Gastroesophageal sphincter (tissue), 3 donors: ENCODE results near the gene PLAC8.

ENCODE experiments used
- EP300 ChIP-seq: sonication (generic); formaldehyde crosslinking; IDR thresholded peaks from one replicate; pipeline ENCODE4 v1.6.1; 2017; ENCODE audit warnings: antibody characterized with exemption, mild to moderate bottlenecking
- TF ChIP-seq, protein P1 (sequence below), 4 experiments: fragments of 200-600 bp in 2 of 4; fragments of 450-650 bp in 2 of 4; sonication (generic) in 1 of 4; IDR thresholded peaks; one replicate each; pipeline ENCODE4 v1.5.1; 2017 to 2019; ENCODE audit warnings: antibody characterized with exemption in 4 of 4, mild to moderate bottlenecking in 2 of 4, moderate library complexity in 2 of 4

DNA sequence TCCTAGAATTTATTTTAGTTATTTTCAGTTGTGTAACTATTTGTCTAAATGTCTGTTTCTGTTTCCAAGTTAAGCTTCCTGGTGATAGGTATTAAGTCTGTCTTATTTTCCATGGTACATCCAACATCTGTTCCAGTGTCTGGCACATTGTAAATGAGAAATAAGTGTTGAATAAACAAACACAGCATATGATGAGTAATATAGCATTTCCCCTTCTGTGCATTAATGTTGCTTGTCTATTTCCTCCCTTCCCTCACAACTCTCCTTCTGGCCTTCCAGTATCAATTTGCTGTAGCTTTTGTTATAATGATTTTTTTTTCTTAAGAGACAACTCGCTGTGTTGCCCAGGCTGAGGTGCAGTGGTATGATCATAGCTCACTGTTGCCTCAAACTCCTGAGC is 43.4 kb downstream of the PLAC8 start:
- no peak for TF ChIP-seq EP300
- TF ChIP-seq, protein P1, sequence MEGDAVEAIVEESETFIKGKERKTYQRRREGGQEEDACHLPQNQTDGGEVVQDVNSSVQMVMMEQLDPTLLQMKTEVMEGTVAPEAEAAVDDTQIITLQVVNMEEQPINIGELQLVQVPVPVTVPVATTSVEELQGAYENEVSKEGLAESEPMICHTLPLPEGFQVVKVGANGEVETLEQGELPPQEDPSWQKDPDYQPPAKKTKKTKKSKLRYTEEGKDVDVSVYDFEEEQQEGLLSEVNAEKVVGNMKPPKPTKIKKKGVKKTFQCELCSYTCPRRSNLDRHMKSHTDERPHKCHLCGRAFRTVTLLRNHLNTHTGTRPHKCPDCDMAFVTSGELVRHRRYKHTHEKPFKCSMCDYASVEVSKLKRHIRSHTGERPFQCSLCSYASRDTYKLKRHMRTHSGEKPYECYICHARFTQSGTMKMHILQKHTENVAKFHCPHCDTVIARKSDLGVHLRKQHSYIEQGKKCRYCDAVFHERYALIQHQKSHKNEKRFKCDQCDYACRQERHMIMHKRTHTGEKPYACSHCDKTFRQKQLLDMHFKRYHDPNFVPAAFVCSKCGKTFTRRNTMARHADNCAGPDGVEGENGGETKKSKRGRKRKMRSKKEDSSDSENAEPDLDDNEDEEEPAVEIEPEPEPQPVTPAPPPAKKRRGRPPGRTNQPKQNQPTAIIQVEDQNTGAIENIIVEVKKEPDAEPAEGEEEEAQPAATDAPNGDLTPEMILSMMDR (IDR thresholded peaks at IDR 0.05): no peak
